HepG2 (cell line): ENCODE measurements around the gene SMLR1. TPM values are rescaled to one million over a fixed set of nuclear protein-coding genes. Genes with fewer than 3 reads are reported as not detected.

Experiments used
- CBX1 ChIP-seq: IDR thresholded peaks from one replicate; pipeline ENCODE4 v1.6.1; 2016; ENCODE audit warnings: antibody characterized with exemption, low read depth
- EED ChIP-seq: sonication (generic); formaldehyde crosslinking; IDR thresholded peaks from 2 replicates; pipeline ENCODE4 v1.5.0; 2020; ENCODE audit warnings: mild to moderate bottlenecking, missing genetic modification reagents
- HMG20A ChIP-seq: IDR thresholded peaks from 2 replicates; pipeline ENCODE4 v1.6.1; 2016; ENCODE audit warnings: borderline replicate concordance
- IKZF4 ChIP-seq: sonication (generic); formaldehyde crosslinking; IDR thresholded peaks from 2 replicates; pipeline ENCODE4 v1.5.1; 2020; ENCODE audit warnings: borderline replicate concordance, mild to moderate bottlenecking, low read depth, missing genetic modification reagents; ENCODE audit errors: not compliant biosample characterization
- KDM5A ChIP-seq: fragments of 200-600 bp; sonication (generic); IDR thresholded peaks from 2 replicates; pipeline ENCODE4 v1.7.0; 2018; ENCODE audit warnings: antibody characterized with exemption, mild to moderate bottlenecking, low read length, borderline replicate concordance
- KDM5B ChIP-seq: sonication (generic); formaldehyde crosslinking; IDR thresholded peaks from 2 replicates; pipeline ENCODE4 v1.4.0; 2020; ENCODE audit warnings: missing genetic modification reagents, mild to moderate bottlenecking, borderline replicate concordance
- KLF12 ChIP-seq: sonication (generic); formaldehyde crosslinking; IDR thresholded peaks from 2 replicates; pipeline ENCODE4 v1.4.0; 2020; ENCODE audit warnings: missing genetic modification reagents, borderline replicate concordance
- KLF16 ChIP-seq, 2 experiments: sonication (generic) in 1 of 2; formaldehyde crosslinking in 1 of 2; IDR thresholded peaks; 2 replicates each; pipeline versions ENCODE4 v1.6.1 to v1.8.0; 2016 to 2023; ENCODE audit warnings: missing genetic modification reagents in 2 of 2, missing compliant biosample characterization in 1 of 2
- KMT2B ChIP-seq: IDR thresholded peaks from 2 replicates; pipeline ENCODE4 v1.6.1; 2016; ENCODE audit warnings: missing genetic modification reagents, missing compliant biosample characterization
- NAIF1 ChIP-seq: sonication (generic); formaldehyde crosslinking; IDR thresholded peaks from 2 replicates; pipeline ENCODE4 v1.5.0; 2020; ENCODE audit warnings: mild to moderate bottlenecking, missing genetic modification reagents, borderline replicate concordance
- RAD21 ChIP-seq: fragments of 450-650 bp; formaldehyde crosslinking; IDR thresholded peaks from 2 replicates; pipeline ENCODE4 v1.5.0; 2020; ENCODE audit warnings: mild to moderate bottlenecking
- RARG ChIP-seq: sonication (generic); formaldehyde crosslinking; IDR thresholded peaks from 2 replicates; pipeline ENCODE4 v1.4.0; 2020; ENCODE audit warnings: low read depth, mild to moderate bottlenecking, missing genetic modification reagents
- TMF1 ChIP-seq: sonication (generic); formaldehyde crosslinking; IDR thresholded peaks from 2 replicates; pipeline ENCODE4 v1.8.1; 2022; ENCODE audit warnings: low read depth, missing genetic modification reagents
- ZFP36L2 ChIP-seq: sonication (generic); formaldehyde crosslinking; IDR thresholded peaks from 2 replicates; pipeline ENCODE4 v1.4.0; 2020; ENCODE audit warnings: missing genetic modification reagents
- ZNF138 ChIP-seq: sonication (generic); formaldehyde crosslinking; IDR thresholded peaks from 2 replicates; pipeline ENCODE4 v1.5.0; 2020; ENCODE audit warnings: mild to moderate bottlenecking, low read depth, missing genetic modification reagents
- ZNF260 ChIP-seq: sonication (generic); formaldehyde crosslinking; IDR thresholded peaks from 2 replicates; pipeline ENCODE4 v1.4.0; 2020; ENCODE audit warnings: missing genetic modification reagents, low read depth, mild to moderate bottlenecking, borderline replicate concordance
- ZNF383 ChIP-seq: sonication (generic); formaldehyde crosslinking; IDR thresholded peaks from 2 replicates; pipeline ENCODE4 v1.4.0; 2020; ENCODE audit warnings: missing genetic modification reagents, mild to moderate bottlenecking, borderline replicate concordance
- ZNF556 ChIP-seq: sonication (generic); formaldehyde crosslinking; IDR thresholded peaks from 2 replicates; pipeline ENCODE4 v1.4.0; 2020; ENCODE audit warnings: mild to moderate bottlenecking, missing genetic modification reagents, borderline replicate concordance
- ZNF619 ChIP-seq: sonication (generic); formaldehyde crosslinking; IDR thresholded peaks from 2 replicates; pipeline ENCODE4 v1.4.0; 2020; ENCODE audit warnings: mild to moderate bottlenecking, missing genetic modification reagents
- polyA plus RNA-seq, 8 experiments: library from polyadenylated mRNA; depleted of rRNA in 3 of 8; stranded (reverse) in 7 of 8; unstranded in 1 of 8; fragments of >200 nt; fragmentation: Illumina TruSeq in 4 of 8; extraction: Trizol in 4 of 8; gene quantifications; 2 replicates each; pipeline versions ENCODE4 v1.2.1 to v1.2.3, GENCODE V29; 2011 to 2016; ENCODE audit warnings: low read depth in 4 of 8, missing spikeins in 1 of 8, mixed read lengths in 1 of 8; ENCODE audit not compliant: insufficient read depth in 1 of 8
- total RNA-seq, 5 experiments: library from RNA; depleted of rRNA; stranded (reverse); fragments of >200 nt; fragmentation: Illumina TruSeq; extraction: Trizol; gene quantifications; 2 replicates each; pipeline ENCODE4 v1.2.3, GENCODE V29; 2016; ENCODE audit warnings: low read depth in 1 of 5
- TF ChIP-seq, protein P1 (sequence below): sonication (generic); formaldehyde crosslinking; IDR thresholded peaks from 2 replicates; pipeline ENCODE4 v1.9.0; 2021; ENCODE audit warnings: missing genetic modification reagents, borderline replicate concordance
- TF ChIP-seq, protein P2 (sequence below): sonication (generic); formaldehyde crosslinking; IDR thresholded peaks from 2 replicates; pipeline ENCODE4 v1.4.0; 2020; ENCODE audit warnings: missing genetic modification reagents, low read depth, mild to moderate bottlenecking, borderline replicate concordance
- TF ChIP-seq, protein P3 (sequence below): sonication (generic); formaldehyde crosslinking; IDR thresholded peaks from 2 replicates; pipeline ENCODE4 v1.9.0; 2021; ENCODE audit warnings: missing genetic modification reagents, mild to moderate bottlenecking, borderline replicate concordance
- TF ChIP-seq, protein P4 (sequence below): sonication (generic); formaldehyde crosslinking; conservative IDR thresholded peaks from 2 replicates; pipeline ENCODE4 v1.4.0; 2020; ENCODE audit warnings: missing genetic modification reagents

The SMLR1 gene
- total and polyA plus RNA-seq, 2 of the 13 experiments (the other 11 are each of a cell fraction or from before 2014, with no cell fraction given) = 41.8 to 104 TPM

DNA sequence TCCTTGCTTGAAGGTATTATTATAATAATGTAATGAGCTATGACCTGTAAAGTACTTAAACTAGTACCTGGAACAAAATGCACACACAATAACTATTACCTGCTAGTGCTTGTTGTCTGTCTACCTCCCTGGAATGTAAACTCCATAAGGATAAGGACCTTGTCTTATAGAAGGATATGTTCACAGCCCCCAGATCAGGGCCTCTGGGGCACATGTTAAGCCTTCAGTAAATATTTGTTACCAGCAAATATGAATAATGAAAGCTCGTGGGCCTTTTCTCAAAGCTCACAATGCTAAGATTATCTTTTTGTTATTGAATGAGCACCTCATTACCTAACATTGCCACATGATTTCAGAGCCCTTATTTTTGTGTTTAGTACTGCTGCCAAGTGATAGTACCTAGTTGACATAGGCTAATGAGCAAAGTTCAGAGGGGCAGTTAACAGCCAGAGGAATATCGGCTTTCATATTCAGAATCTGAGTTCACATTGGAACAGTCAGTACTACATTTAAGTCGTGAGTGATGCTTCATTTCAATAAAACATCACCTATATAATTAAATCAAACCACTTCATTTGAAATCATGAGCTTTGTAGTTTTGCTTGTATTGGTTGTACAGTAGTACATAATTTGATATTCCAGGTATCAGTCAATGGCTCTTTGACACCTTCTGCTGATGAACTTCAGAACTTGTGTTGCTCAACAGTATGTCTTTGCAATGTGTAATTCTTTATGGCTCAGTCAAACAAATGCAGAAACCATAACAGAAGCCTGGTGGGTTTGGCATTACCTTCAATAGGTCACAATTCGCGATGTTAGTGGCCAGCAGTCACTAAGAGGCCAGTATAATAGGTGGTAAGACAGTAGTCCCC is 11.8 kb upstream of the SMLR1 start (continued):
- TF ChIP-seq, protein P1, sequence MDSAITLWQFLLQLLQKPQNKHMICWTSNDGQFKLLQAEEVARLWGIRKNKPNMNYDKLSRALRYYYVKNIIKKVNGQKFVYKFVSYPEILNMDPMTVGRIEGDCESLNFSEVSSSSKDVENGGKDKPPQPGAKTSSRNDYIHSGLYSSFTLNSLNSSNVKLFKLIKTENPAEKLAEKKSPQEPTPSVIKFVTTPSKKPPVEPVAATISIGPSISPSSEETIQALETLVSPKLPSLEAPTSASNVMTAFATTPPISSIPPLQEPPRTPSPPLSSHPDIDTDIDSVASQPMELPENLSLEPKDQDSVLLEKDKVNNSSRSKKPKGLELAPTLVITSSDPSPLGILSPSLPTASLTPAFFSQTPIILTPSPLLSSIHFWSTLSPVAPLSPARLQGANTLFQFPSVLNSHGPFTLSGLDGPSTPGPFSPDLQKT = no peak
- TF ChIP-seq KDM5A (no peak; the same call in 1 of the 2 replicates), RAD21 (no peak), RARG (CRISPR knock-in tag) (peak; percentile 81; the same call in 1 of the 2 replicates), KLF16 (CRISPR knock-in tag; IDR thresholded peaks at IDR 0.05) (peak in 1 of 2 experiments; percentile 75; a peak in 1 of 4 replicates), KLF12 (CRISPR knock-in tag) (no peak; the same call in 1 of the 2 replicates), EED (CRISPR knock-in tag) (no peak), NAIF1 (no peak), KDM5B (CRISPR knock-in tag) (no peak), KMT2B (CRISPR knock-in tag) (peak; percentile 46; the same call in 1 of the 2 replicates), IKZF4 (CRISPR knock-in tag) (no peak), ZNF260 (CRISPR knock-in tag) (no peak), TMF1 (CRISPR knock-in tag) (peak; percentile 72; the same call in 1 of the 2 replicates), HMG20A (CRISPR knock-in tag) (peak; percentile 95), CBX1 (no peak), ZNF383 (no peak), ZFP36L2 (CRISPR knock-in tag) (no peak), ZNF556 (CRISPR knock-in tag) (peak; percentile 65; the same call in 1 of the 2 replicates), ZNF619 (CRISPR knock-in tag) (no peak), ZNF138 (CRISPR knock-in tag) (0 out of 2 replicates have a peak, but pooled peaks have one; percentile 26)
- TF ChIP-seq, protein P2, sequence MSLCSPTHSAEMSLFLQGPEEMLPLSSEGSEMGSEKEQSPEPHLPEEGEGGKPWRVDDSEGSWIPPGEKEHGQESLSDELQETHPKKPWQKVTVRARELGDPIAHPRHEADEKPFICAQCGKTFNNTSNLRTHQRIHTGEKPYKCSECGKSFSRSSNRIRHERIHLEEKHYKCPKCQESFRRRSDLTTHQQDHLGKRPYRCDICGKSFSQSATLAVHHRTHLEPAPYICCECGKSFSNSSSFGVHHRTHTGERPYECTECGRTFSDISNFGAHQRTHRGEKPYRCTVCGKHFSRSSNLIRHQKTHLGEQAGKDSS (CRISPR knock-in tag) = peak; percentile 67
- TF ChIP-seq, protein P3, sequence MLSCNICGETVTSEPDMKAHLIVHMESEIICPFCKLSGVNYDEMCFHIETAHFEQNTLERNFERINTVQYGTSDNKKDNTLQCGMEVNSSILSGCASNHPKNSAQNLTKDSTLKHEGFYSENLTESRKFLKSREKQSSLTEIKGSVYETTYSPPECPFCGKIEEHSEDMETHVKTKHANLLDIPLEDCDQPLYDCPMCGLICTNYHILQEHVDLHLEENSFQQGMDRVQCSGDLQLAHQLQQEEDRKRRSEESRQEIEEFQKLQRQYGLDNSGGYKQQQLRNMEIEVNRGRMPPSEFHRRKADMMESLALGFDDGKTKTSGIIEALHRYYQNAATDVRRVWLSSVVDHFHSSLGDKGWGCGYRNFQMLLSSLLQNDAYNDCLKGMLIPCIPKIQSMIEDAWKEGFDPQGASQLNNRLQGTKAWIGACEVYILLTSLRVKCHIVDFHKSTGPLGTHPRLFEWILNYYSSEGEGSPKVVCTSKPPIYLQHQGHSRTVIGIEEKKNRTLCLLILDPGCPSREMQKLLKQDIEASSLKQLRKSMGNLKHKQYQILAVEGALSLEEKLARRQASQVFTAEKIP = no peak
- TF ChIP-seq, protein P4, sequence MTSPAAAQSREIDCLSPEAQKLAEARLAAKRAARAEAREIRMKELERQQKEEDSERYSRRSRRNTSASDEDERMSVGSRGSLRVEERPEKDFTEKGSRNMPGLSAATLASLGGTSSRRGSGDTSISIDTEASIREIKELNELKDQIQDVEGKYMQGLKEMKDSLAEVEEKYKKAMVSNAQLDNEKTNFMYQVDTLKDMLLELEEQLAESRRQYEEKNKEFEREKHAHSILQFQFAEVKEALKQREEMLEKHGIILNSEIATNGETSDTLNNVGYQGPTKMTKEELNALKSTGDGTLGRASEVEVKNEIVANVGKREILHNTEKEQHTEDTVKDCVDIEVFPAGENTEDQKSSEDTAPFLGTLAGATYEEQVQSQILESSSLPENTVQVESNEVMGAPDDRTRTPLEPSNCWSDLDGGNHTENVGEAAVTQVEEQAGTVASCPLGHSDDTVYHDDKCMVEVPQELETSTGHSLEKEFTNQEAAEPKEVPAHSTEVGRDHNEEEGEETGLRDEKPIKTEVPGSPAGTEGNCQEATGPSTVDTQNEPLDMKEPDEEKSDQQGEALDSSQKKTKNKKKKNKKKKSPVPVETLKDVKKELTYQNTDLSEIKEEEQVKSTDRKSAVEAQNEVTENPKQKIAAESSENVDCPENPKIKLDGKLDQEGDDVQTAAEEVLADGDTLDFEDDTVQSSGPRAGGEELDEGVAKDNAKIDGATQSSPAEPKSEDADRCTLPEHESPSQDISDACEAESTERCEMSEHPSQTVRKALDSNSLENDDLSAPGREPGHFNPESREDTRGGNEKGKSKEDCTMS (CRISPR knock-in tag) = no peak
